HS-5 (cell line): ENCODE data around the gene TEX13C.
"Not testable (repeated sequence)": the region's sequence is repeated elsewhere in the genome, so short reads cannot be mapped to it uniquely, and the experiment has no call there.

Source experiments
- DNase-seq: peaks from one replicate; pipeline ENCODE4 v3.0.0-alpha.2; 2012; ENCODE audit warnings: low read depth

TEX13C gene

GRCh38 chrX:125319646-125320521 is at the start of gene TEX13C:
Gene TEX13C, plus strand, starts transcription at chrX:125319871. Its CDS starts 249 bp downstream, at chrX:125320120.
- DNase-seq = no peak

- no peak for DNase-seq
Measured at GRCh38 chrX:125287282-125287681, 32.4 kb upstream of the TEX13C start.

- DNase-seq = no peak
Measured at GRCh38 chrX:125288343-125288742, 31.3 kb upstream of the TEX13C start.

GRCh38 chrX:125289209-125289608 is 30.5 kb upstream of the TEX13C start:
- DNase-seq = no peak

- no peak for DNase-seq
Measured at GRCh38 chrX:125289920-125290319, 29.8 kb upstream of the TEX13C start.

GRCh38 chrX:125291124-125291523 is 28.5 kb upstream of the TEX13C start:
- DNase-seq = no peak

GRCh38 chrX:125293850-125294780 is 25.6 kb upstream of the TEX13C start:
- DNase-seq = no peak

- DNase-seq = no peak
Measured at GRCh38 chrX:125295337-125295736, 24.3 kb upstream of the TEX13C start.

GRCh38 chrX:125298871-125299270 is 20.8 kb upstream of the TEX13C start:
- no peak for DNase-seq

GRCh38 chrX:125306335-125306866 is 13.3 kb upstream of the TEX13C start:
- no peak for DNase-seq

GRCh38 chrX:125308653-125309052 is 11.0 kb upstream of the TEX13C start:
- DNase-seq = no peak

- not testable (repeated sequence) for DNase-seq
Measured at GRCh38 chrX:125319166-125319565, 505 bp upstream of the TEX13C start.

- DNase-seq = no peak
Measured at GRCh38 chrX:125322431-125322830, 2.8 kb downstream of the TEX13C start.

- DNase-seq = no peak
Measured at GRCh38 chrX:125326599-125326998, 6.9 kb downstream of the TEX13C start.

GRCh38 chrX:125327891-125328290 is 8.2 kb downstream of the TEX13C start:
- DNase-seq = no peak

GRCh38 chrX:125333583-125333982 is 13.9 kb downstream of the TEX13C start:
- no peak for DNase-seq

- DNase-seq = no peak
Measured at GRCh38 chrX:125340490-125340889, 20.8 kb downstream of the TEX13C start.

- no peak for DNase-seq
Measured at GRCh38 chrX:125374169-125374568, 54.5 kb downstream of the TEX13C start.
